Dermis microvascular lymphatic vessel endothelial cell (primary cell): Measurements from ENCODE around the gene GSN. TPM values are rescaled to one million over a fixed set of nuclear protein-coding genes. Genes with fewer than 3 reads are reported as not detected.
A peak's percentile ranks its signal among the peaks of the same experiment; 100 is the strongest.
"Not testable (repeated sequence)": the region's sequence is repeated elsewhere in the genome, so short reads cannot be mapped to it uniquely, and the experiment has no call there.

ENCODE experiments used
- DNase-seq, 2 donors: peaks; one replicate each; pipeline versions ENCODE4 v3.0.0 to v3.0.0-alpha.2; 2010; ENCODE audit warnings: low read depth in 2 of 2
- total RNA-seq: library from RNA; depleted of rRNA; stranded (reverse); fragments of >200 nt; gene quantifications from 2 replicates; pipeline ENCODE4 v1.2.1, GENCODE V29; 2014

GSN gene
- total RNA-seq, 1 donor from 2014 or later, result 248 TPM

DNA sequence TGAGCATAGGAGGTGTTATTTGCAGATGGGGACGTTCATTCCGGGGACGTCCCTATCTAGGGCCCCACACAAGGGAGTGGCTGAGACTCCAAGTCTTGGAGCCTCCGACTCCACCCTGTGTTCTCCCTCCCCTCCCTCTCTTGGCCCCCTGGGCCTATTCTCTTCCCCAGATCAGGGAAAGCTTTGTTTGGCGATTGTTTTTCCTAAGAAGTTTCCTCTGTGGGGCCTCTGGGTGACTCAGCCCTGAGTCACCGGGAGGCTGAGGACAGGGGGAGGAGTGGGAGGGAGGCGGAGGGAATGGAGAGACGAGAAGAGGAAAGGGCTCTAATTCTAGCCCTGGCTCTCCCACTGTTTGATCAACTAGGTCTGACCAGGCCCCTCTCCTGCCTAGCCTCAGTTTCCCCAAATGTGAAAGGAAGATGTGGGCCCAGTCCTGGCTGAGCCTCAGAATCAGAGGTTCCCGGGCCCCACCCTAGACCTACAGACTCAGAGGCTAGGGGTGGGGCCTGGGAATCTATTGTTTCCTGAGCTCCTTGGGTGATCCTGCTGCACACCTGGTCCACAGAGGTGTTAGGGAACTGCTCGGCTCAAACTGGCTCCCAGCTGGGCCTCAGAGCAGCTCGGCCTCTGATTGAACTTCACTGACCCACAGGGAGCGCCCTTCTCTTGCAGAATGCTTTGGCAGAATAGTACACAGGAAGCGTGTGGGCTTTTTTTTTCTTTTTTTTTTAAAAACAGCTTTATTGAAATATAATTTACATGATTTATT, 19.2 kb downstream of the GSN start:
- DNase-seq, result peak; percentile 61 to 97

DNA sequence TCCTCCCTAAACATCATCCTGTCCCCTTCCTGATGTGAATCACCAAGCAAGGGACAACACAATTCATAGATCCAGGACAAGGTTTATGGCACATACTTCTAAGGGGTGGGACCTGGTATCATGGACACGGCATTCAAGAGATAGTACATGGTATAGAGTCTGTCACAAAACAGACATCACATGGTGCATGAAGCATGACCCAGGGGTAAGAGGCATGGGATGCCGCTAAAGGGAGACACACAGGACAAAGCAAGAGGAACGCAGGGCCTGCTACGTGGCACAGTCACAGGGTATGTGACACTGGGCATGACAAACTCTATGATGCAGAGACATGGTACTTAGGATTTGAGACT, 20.7 kb downstream of the GSN start:
- no peak for DNase-seq

DNA sequence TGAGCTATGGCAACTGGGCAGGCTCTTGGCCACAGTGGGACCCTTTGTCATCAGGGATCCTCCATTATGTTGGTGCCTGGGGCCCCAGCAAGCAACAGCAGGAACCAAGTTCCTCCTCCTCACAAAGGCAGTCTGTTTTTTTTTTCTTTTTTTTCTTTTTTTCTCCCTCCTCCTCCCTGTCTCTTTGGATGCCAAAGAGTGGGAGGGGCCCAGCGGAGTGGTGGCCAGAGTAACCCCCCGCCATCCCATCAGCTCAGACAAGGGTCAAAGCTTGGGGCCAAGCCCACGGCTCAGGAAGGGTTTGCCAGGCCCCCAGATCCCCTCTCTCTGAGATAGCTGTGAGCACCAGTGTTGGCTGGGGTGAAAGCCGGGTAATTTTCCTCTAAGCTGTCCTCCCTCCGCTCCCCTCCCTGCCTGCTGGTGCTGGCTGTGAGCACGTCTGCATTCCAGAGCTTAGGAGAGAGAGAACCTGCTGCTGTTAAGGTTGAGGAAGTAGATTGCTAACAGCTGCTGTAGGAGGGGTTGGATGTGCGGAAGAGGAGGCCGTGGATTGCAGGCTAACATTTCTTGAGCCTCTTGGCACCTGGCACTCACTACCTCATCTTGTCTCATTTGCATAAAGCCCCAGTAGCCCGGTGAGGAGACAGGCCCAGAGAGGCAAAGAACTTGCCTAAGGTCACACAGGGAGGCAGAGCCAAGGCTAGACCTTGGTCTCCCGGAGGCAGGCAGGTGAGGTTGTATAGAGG, 21.2 kb downstream of the GSN start:
- peak in 1 of 2 donors; percentile 71 for DNase-seq

DNA sequence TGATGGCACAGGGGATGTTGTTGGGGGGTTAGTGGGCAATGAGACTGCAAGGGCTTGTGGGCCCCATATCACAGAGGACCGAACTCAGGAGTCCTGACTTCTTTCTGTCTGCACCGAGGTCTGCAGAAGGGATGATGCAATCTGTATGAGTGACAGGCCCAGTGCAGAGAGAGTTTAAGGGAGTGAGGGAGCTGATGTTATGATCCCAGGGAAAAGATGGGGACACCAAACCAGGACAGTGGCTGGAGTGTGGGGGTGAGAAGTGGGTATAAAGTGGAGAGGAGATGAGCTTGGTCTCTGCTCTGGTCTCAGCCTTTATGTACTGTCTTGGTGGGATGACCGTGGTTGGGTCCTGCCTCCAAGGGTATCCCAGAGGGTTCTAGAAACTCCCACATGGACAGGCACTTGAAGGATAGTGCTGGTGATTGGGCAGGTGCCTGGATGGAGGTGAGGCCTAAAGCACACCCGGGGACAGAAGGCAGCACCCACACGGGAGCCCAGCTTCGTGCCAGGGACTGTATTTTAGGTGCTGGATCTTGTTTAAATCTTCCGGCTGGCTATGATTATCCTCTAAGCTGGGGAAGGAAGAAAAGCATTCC, 21.9 kb downstream of the GSN start:
- no peak for DNase-seq

DNA sequence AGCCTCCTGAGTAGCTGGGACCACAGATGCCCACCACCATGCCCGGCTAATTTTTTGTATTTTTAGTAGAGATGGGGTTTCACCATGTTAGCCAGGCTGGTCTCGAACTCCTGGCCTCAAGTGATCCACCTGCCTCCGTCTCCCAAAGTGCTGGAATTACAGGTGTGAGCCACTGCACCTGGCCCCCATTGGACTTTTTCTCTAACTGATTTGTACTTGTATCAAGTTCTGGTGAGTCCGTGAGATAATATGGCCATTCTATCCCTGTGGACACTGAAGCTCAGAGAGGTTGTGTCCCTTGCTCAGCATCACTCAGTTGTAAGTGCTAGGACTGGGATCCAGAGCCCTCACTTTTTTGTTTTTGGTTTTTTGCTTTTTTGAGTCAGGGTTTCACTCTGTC, 23.6 kb downstream of the GSN start:
- not testable (repeated sequence) for DNase-seq

DNA sequence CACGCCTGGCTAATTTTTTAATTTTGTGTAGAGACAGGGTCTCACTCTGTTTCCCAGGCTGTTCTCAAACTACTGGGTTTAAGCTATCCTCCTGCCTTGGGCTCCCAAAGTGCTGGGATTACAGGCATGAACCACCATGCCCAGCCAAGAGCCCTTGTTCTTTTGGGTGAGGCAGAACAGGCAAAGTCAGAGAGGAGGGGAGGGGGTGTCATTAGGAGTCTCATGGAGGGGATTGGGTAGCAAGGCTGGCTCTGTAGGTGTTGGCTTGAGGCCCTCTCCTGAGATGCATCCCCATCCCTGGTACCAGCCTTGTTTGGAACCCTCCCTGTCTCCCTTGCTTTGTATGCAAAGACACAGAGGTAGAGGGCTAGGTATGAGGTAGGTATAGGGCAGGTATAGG, 24.1 kb downstream of the GSN start:
- no peak for DNase-seq

DNA sequence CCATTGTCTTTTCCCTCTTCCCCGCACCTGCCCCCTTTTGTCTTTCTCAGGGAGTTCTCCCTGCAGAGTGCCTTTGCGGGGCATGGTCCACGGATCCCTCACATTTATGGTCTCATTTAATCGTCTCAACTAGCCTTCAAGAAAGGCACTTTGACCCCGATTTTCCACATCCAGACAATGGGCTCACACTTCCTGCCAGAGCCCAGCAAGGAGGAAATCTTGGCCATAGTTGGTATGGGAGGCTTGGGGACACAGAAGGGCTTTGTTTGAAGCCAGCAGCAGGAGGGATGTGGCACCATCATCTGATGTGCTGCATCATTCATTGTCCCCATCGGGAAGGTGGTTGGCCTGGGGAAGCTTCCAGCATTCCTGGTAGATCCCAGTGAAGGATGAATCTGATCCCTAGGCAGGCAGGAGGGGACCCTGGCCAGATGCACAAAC, 24.9 kb downstream of the GSN start:
- no peak for DNase-seq

DNA sequence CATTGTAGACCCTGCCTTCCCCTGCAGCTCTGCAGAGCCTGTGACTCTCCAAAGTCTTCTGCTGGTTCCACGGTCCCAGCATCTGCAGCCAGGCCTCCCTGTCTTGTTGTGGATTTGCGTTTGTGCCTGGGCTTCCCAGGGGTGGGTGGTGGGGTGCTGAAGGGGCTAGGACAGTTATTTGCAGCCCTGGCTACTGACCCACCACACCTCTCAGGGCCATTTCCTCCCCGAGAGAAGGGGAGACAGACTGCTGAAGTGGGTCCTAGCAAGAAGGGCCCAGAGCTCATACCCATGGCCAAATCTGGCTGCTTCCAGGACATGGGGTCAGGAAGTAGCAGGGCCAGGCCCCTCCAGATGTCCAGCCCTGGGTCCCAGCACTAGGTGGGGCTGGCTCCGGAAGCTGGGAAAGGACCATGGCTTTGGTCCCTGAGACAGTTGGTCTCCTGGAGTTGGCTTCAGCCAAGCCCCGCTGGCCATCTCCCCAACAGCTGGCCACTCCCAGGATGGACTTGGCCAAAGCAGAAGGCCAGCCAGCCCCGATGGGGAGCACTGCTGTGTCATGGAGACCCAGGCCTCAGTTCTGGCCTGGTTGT, 26.3 kb downstream of the GSN start:
- no peak for DNase-seq

DNA sequence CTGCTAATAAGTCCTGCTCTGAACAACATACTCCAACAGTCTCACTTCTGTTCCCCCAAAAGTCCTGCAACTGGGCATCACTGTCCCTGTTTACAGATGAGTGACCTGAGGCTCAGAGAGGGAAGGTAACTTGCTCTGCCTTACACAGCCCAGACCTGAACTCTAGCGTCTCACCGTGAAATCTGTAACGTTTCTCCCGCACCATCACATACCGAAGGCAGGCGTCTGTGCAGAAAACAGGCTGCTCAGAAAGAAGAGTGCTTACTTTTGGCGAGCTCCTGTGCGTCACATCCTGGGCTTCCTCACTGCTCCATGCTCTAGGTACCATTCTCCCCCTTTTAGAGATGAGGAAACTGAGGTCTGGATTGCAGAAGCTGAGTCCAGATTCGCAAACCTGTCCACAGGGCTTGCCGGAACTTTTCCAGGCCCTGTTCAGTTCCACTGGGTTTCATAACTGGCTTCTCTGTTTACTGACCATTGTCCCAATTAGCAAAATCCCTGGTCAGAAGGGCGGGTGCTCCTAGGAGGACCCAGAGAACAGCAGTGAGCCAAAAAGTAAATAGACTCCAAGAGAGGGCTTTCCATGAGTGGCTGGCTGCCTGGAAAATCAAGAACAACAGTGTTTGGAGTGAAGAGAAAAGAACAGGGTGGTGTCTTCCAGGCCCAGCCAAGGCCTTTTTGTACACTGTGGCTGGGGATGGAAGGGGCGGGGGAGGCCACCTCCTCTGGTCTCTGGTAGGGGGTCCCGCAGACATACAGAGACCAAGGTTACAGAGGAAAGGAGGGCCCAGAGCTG, 27.1 kb downstream of the GSN start:
- DNase-seq, result no peak

DNA sequence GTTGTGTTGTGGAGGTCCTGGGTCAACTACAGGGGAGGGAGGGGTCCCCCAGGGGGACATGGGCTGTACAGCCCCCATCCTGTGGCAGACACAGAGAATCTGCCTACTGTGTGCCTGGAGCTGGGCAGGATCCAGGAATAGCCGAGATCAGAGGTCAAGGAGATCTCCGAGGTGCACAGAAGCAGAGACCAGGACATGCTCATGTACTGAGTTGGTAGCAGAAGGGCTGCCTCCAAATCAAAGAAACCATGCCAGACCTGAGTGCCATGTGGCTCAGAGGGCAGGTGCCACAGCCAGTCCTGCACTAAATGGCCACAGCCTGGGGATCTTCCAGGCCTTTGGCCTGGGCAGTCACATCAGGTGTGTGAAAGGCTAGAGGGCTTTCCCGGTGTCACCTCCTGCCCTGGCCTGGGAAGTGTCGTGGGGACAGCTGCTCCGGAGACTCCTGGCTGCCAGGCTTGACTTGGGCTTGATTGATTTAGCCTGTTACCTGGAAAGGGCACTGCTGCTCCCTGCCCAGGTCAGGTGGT, 27.8 kb downstream of the GSN start:
- no peak for DNase-seq

DNA sequence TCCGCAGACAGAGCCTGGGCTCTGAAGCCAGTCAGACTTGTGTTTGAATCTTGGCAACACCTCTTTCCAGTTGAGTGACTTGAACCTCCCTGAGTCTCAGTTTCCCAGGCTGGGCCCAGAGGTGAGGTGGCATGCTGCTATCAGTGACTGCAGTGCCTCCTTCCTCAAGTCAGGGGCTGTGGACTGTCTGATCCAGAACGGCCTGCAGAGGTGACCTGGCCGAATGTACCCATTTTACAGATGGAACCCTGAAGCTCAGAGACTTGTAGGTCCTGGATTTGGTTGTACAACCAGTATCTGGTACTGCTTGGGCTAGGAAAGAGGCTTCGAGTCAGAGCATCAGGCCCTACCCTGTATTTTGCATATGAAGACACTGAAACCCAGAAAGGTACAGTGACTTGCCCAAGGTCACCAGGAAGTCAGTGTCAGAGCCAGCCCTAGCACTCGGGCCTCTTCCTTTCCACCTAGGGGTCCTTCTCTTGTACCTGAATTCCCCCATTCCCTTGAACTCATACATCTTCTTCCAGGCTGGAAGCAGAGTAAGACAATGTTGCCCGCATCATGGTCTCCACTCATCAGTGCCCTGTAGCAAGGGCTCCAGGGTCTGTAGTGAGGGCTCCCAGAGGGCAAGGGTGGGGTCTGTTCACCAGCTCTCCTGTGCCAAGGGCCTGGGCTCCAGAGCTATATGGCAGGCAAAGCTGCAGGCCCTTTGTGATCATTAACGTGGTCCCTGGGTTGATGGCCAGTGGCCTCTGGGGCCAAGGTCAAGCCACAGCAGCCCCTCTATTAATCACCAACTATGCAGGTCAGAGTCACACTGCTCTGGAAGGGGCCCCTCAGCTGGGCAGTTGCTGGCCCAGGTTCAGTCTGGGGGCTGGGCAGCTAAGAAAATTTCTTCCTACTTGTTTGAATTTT, 28.5 kb downstream of the GSN start:
- no peak for DNase-seq

DNA sequence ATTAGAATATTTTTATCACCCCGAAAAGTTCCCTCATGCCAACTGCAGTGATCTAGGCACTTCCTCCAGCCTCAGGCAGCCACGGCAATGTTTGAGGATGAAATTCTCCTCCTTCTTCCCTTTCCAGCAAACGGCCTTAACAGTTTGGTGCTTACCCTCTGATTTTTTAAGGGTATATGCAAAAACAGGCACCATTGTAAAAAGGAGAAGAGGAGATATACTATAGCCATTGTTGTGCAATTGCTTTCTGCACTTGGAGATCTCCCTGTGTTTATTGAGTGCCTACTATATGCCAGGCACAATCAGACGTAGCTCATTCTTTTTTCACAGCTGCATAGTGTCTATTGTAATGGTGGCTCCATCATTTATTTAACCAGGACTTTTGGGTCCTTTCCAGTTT, 29.4 kb downstream of the GSN start:
- DNase-seq, result no peak

DNA sequence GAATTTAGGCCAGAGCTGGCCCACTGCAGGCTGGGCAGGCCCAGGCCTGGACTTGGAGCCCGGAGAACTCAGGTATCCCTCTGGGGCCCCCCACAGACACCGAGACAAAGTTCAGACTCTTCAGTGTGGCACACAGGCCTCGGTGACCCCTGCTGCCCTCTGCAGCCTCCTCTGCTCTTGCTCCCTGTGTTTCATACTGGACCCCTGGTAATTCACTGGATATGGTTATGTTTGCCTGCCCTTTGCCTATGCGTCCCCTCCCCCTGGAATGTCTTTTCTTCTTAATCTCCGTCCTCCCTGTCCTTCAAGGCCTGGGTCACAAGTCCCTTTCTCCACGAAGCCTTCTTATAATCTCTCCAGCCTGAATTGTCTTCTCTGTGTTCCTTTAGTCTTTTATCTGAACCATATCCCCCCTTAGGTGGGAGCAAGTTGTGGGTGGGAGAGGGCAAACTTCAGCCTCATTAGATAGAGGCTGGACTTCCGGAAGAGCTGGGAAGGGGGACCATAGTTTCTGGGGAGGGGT, 30.1 kb downstream of the GSN start:
- no peak for DNase-seq

DNA sequence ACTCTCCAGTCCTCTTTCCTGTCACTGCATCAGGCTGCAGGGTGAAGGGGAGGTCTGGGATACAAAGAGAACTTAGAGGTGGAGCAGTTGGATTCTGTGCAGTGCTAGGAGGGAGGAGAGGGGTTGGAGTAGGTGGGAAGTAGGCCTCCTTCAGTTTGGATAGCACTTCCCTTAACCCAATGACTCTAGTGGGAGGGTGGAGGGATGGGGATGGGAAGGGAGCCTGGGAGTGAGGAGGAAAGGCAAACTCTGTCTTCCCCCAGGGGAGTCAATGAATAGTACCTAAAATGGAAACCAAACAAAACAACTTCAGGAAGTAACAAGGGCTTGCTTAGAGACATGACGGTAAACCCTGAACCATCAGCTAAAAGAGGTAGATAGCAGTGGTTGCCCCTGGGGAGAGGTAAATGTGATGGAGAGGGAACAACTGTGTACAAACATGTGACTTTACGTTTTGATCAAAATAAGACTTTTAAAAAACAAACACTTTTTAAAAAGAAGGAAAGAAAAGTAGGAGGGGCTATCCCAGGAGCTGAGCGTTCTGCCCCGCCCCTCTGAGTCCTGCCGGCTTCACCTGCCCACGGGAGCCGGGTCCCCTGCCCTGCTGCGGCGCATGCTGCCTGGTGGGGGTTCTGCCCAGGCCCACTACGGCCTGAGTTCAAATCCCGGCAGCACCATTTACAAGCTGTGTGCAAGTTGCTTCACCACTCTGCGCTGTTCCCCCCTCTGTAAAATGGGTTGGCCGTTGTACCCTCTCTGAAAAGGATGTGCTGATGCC, 30.9 kb downstream of the GSN start:
- DNase-seq, result peak in 1 of 2 donors; percentile 49

DNA sequence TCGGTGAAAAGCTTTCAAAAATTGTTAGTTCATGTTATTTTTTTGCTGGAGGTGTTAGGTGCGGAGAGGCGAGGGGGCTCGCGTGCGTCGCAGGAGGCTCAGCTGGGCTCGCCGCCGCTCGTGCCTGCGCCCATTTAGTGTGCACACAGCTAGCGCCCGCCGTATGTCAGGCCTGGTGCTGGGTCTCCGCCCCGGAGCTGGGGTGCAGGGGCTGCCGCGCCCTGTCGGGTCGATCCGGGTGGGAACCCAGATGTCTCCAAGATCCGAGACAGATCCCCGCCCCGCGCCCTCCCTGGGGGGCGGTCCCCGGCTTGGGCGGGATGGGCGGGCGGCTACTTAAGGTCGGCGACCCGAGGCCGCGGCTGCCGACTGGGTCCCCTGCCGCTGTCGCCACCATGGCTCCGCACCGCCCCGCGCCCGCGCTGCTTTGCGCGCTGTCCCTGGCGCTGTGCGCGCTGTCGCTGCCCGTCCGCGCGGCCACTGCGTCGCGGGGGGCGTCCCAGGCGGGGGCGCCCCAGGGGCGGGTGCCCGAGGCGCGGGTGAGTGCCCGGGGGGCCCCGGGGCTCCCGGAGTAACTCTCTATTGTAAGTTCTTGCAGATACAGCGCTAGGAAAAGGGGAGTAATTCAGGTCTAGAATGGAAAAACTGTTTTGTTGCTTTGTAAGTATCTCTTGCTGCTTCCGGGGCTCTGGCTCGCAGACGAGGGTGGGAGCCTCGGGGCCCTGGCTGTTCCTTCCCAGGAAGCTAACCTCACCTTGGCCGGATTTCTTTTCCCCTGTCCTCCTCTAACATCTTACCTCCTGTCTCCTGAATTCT, 31.7 kb downstream of the GSN start:
- DNase-seq, result peak in 1 of 2 donors; percentile 57

DNA sequence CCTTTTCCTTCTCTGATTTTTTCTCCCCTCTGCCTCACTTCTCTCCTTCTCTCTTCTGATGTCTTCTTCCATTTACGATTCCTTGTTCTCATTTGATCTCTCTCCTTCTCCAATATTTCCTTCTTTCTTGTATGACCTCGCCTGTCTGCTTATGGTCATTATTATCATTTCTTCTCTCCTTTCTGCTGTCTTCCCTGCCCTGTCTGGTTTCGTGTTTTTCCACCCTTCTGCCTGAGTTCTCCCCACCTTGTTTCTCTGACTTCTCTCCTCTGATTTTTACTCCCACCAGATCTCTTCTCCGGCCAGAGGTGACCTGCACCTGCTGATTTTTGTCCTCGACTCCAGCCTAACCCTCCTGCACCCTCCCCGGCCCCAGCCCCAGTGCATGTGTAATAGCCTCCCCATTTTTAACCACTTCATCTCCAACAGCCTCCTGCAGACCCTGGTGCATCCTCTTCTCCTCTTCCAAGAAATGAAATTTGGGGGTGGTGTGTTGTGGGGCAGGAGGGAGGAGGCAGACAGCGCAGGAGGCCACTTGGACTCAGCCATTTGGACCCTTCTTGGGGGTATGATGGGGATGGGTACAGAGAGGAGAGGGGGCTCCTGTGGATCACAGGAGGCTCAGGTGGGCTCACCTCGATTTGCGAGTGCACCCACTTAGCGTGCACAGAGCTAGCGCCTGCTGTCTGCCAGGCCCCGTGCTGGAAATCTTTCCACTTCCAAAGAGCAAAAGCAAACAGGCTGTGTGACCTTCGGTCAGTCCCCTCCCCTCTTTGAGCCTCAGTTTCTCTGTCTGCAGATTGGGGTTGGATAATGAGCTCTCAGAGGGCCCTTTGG, 32.5 kb downstream of the GSN start:
- no peak for DNase-seq

DNA sequence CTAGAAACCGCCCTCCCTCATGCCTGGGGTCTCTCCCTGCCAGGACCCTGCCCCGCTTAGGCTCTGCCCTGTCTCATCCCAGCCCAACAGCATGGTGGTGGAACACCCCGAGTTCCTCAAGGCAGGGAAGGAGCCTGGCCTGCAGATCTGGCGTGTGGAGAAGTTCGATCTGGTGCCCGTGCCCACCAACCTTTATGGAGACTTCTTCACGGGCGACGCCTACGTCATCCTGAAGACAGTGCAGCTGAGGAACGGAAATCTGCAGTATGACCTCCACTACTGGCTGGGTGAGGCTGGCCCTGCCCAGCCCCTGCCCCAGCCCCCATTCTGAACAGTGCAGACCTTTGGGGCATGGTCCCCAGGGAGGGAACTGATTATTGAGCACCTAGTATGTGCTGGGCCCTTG, 33.9 kb downstream of the GSN start:
- DNase-seq, result no peak
